GM23248 (cell line): Measurements from ENCODE around the gene MYRIP. TPM values are rescaled to one million over a fixed set of nuclear protein-coding genes. Genes with fewer than 3 reads are reported as not detected.

ENCODE experiments used
- DNase-seq: peaks from one replicate; pipeline ENCODE4 v3.0.0-alpha.2; 2015
- H2AFZ ChIP-seq: fragments of 200-600 bp; sonication (generic); 2 replicates; pipeline ENCODE4 v1.6.1; 2016; ENCODE audit warnings: antibody characterized with exemption
- H3F3A ChIP-seq: fragments of 200-600 bp; sonication (generic); 2 replicates; pipeline ENCODE4 v1.6.1; 2016; ENCODE audit warnings: mild to moderate bottlenecking, antibody characterized with exemption, mixed run types; ENCODE audit not compliant: insufficient read depth
- H3K27ac ChIP-seq: fragments of 200-600 bp; sonication (generic); 2 replicates; pipeline ENCODE4 v1.5.1; 2016; ENCODE audit warnings: mild to moderate bottlenecking
- H3K27me3 ChIP-seq: fragments of 200-600 bp; sonication (generic); replicated peaks from 2 replicates; pipeline ENCODE4 v1.6.1; 2016; ENCODE audit warnings: mild to moderate bottlenecking; ENCODE audit not compliant: insufficient read depth
- H3K36me3 ChIP-seq: fragments of 200-600 bp; sonication (generic); 2 replicates; pipeline ENCODE4 v1.6.1; 2016; ENCODE audit warnings: low read depth, mild to moderate bottlenecking
- H3K4me1 ChIP-seq: fragments of 200-600 bp; sonication (generic); 2 replicates; pipeline ENCODE4 v1.6.1; 2016; ENCODE audit warnings: mild to moderate bottlenecking; ENCODE audit not compliant: insufficient read depth
- H3K4me2 ChIP-seq: fragments of 200-600 bp; sonication (generic); one replicate; pipeline ENCODE4 v1.6.1; 2016; ENCODE audit warnings: mild to moderate bottlenecking; ENCODE audit not compliant: unreplicated experiment
- H3K4me3 ChIP-seq: fragments of 200-600 bp; sonication (generic); 2 replicates; pipeline ENCODE4 v1.5.1; 2016; ENCODE audit warnings: mild to moderate bottlenecking
- H3K79me2 ChIP-seq: fragments of 200-600 bp; sonication (generic); 2 replicates; pipeline ENCODE4 v1.6.1; 2016; ENCODE audit warnings: mild to moderate bottlenecking; ENCODE audit not compliant: insufficient read depth
- H3K9ac ChIP-seq: fragments of 200-600 bp; sonication (generic); 2 replicates; pipeline ENCODE4 v1.6.1; 2016; ENCODE audit warnings: mild to moderate bottlenecking
- H3K9me2 ChIP-seq: fragments of 200-600 bp; sonication (generic); 2 replicates; pipeline ENCODE4 v1.6.1; 2016; ENCODE audit warnings: mixed run types, mild to moderate bottlenecking, moderate library complexity; ENCODE audit not compliant: insufficient read depth
- H3K9me3 ChIP-seq: fragments of 200-600 bp; sonication (generic); one replicate; pipeline ENCODE4 v1.6.1; 2017; ENCODE audit warnings: low read depth
- H4K20me1 ChIP-seq: fragments of 200-600 bp; sonication (generic); 2 replicates; pipeline ENCODE4 v1.6.0; 2016; ENCODE audit not compliant: insufficient read depth
- EZH2 ChIP-seq: fragments of 200-600 bp; sonication (generic); IDR thresholded peaks from 2 replicates; pipeline ENCODE4 v1.6.1; 2018; ENCODE audit warnings: antibody characterized with exemption, mild to moderate bottlenecking; ENCODE audit not compliant: insufficient read depth, poor library complexity, severe bottlenecking
- EZH2phosphoT487 ChIP-seq: fragments of 200-600 bp; sonication (generic); IDR thresholded peaks from 2 replicates; pipeline ENCODE4 v1.6.1; 2018; ENCODE audit warnings: antibody characterized with exemption, moderate library complexity, mild to moderate bottlenecking, low read depth; ENCODE audit not compliant: insufficient read depth
- WGBS, 2 experiments: methylation state at CpG; one replicate each; pipeline ENCODE4 v1.1.6; 2015 to 2017; ENCODE audit warnings: low lambda C conversion rate in 2 of 2, low coverage in 1 of 2; ENCODE audit errors: missing lambda C conversion rate in 2 of 2; 5-methylcytosine and 5-hydroxymethylcytosine counted together
- in situ Hi-C: fragments of 300-500 bp; cut with MboI; formaldehyde crosslinking; loops from 2 replicates; pipeline ENCODE4 v1.15.0; 2020
- polyA plus RNA-seq: library from polyadenylated mRNA; unstranded; fragments of >200 nt; fragmentation: Nextera tagmentation; extraction: Ambion mirVana; gene quantifications from 2 replicates; pipeline ENCODE4 v1.2.1, GENCODE V29; 2016
- total RNA-seq: library from RNA; depleted of rRNA; stranded (reverse); fragments of >200 nt; shearing (Covaris generic); gene quantifications from 2 replicates; pipeline ENCODE4 v1.2.3, GENCODE V29; 2014

MYRIP gene
- total and polyA plus RNA-seq, 2 experiments from 2014 or later: 0.11 to 0.32 TPM

GRCh38 chr3:39870706-39871105 lies 61.3 kb downstream of the MYRIP start:
- no peak overlapping the region for H2AFZ ChIP-seq
- no peaks in the 10 kb centered on the region for H3K9me3 ChIP-seq
- H3K9me2 ChIP-seq: no peaks in the 10 kb centered on the region
- no peak overlapping the region for H3K4me3 ChIP-seq
- no peaks in the 10 kb centered on the region for H3K79me2 ChIP-seq
- no peaks in the 10 kb centered on the region for H3F3A ChIP-seq
- H4K20me1 ChIP-seq: no peaks in the 10 kb centered on the region
- no peaks in the 10 kb centered on the region for H3K36me3 ChIP-seq
- DNase-seq: peak; percentile 32
- 2 to 5% methylated on average over 3 of the region's 3 CpGs for WGBS, 2 experiments
- H3K27ac ChIP-seq: no peak overlapping the region
- no peaks in the 10 kb centered on the region for H3K27me3 ChIP-seq
- no peak overlapping the region for H3K9ac ChIP-seq
- TF ChIP-seq EZH2 (no peak), EZH2phosphoT487 (no peak)
- in situ Hi-C loops: no loop called here
- H3K4me2 ChIP-seq: no peak overlapping the region
- H3K4me1 ChIP-seq: no peaks in the 10 kb centered on the region

GRCh38 chr3:39879581-39879980 lies 70.2 kb downstream of the MYRIP start:
- no peaks in the 10 kb centered on the region for H4K20me1 ChIP-seq
- no peak overlapping the region for H3K27ac ChIP-seq

GRCh38 chr3:39882111-39882510 lies 72.7 kb downstream of the MYRIP start:
- no peak overlapping the region for H3K4me2 ChIP-seq
- no peak overlapping the region for H3K9ac ChIP-seq
- no peaks in the 10 kb centered on the region for H3K9me2 ChIP-seq
- H3K4me1 ChIP-seq: no peaks in the 10 kb centered on the region
- no peaks in the 10 kb centered on the region for H3K36me3 ChIP-seq
- H3K4me3 ChIP-seq: no peak overlapping the region
- no peaks in the 10 kb centered on the region for H3K79me2 ChIP-seq
- WGBS, 2 experiments: 54 to 55% methylated on average over 1 of the region's 1 CpG
- no peaks in the 10 kb centered on the region for H4K20me1 ChIP-seq
- no peak overlapping the region for H2AFZ ChIP-seq
- H3F3A ChIP-seq: no peaks in the 10 kb centered on the region
- no peaks in the 10 kb centered on the region for H3K9me3 ChIP-seq
- in situ Hi-C loops: no loop called here
- H3K27me3 ChIP-seq: no peaks in the 10 kb centered on the region
- no peak for TF ChIP-seq EZH2
- TF ChIP-seq EZH2phosphoT487: no peak
- no peak overlapping the region for H3K27ac ChIP-seq
- DNase-seq: no peak

More at GRCh38 chr3:39879581-39879980, 70.2 kb downstream of the MYRIP start:
- Histone ChIP-seq H3F3A (no peaks in the 10 kb centered on the region), H3K79me2 (no peaks in the 10 kb centered on the region), H3K4me3 (no peak overlapping the region), H3K36me3 (no peaks in the 10 kb centered on the region), H3K9me3 (no peaks in the 10 kb centered on the region), H2AFZ (no peak overlapping the region), H3K4me1 (no peaks in the 10 kb centered on the region), H3K4me2 (no peak overlapping the region), H3K9me2 (no peaks in the 10 kb centered on the region), H3K27me3 (no peaks in the 10 kb centered on the region), H3K9ac (no peak overlapping the region)
- in situ Hi-C loops: no loop called here
- no peak for TF ChIP-seq EZH2
- TF ChIP-seq EZH2phosphoT487: no peak
- WGBS, 2 experiments: 50 to 65% methylated on average over 2 of the region's 2 CpGs
- DNase-seq: no peak

GRCh38 chr3:39892068-39892467 lies 82.7 kb downstream of the MYRIP start:
- Histone ChIP-seq H3K27ac (no peak overlapping the region), H3K4me2 (no peak overlapping the region), H3K27me3 (no peaks in the 10 kb centered on the region), H3K79me2 (no peaks in the 10 kb centered on the region), H3K4me3 (no peak overlapping the region), H3K36me3 (no peaks in the 10 kb centered on the region), H3F3A (no peaks in the 10 kb centered on the region), H3K4me1 (no peaks in the 10 kb centered on the region), H4K20me1 (no peaks in the 10 kb centered on the region), H3K9ac (no peak overlapping the region), H3K9me3 (no peaks in the 10 kb centered on the region), H2AFZ (no peak overlapping the region), H3K9me2 (no peaks in the 10 kb centered on the region)
- WGBS, 2 experiments: 75 to 78% methylated on average over 1 of the region's 1 CpG
- in situ Hi-C loops: no loop called here
- no peak for TF ChIP-seq EZH2phosphoT487
- no peak for TF ChIP-seq EZH2
- no peak for DNase-seq

- Histone ChIP-seq H3K4me2 (no peak overlapping the region), H3K36me3 (no peaks in the 10 kb centered on the region), H3K9me3 (no peaks in the 10 kb centered on the region), H3K79me2 (no peaks in the 10 kb centered on the region), H4K20me1 (no peaks in the 10 kb centered on the region), H3K9ac (no peak overlapping the region), H3K4me3 (no peak overlapping the region), H3K27me3 (no peaks in the 10 kb centered on the region), H3K9me2 (no peaks in the 10 kb centered on the region), H3F3A (no peaks in the 10 kb centered on the region), H3K27ac (no peak overlapping the region), H3K4me1 (no peaks in the 10 kb centered on the region), H2AFZ (no peak overlapping the region)
- WGBS, 2 experiments: 50 to 75% methylated on average over 2 of the region's 2 CpGs
- no peak for TF ChIP-seq EZH2phosphoT487
- in situ Hi-C loops: no loop called here
- no peak for DNase-seq
Measured at GRCh38 chr3:39896184-39896583, 86.8 kb downstream of the MYRIP start.
